Panc1 (cell line): ENCODE results near the gene PPCS. TPM values are rescaled to one million over a fixed set of nuclear protein-coding genes. Genes with fewer than 3 reads are reported as not detected.

Experiments
- ATAC-seq: fragments of 200-7000 bp; cut with Tn5 transposase; 2 replicates; pipeline ENCODE4 v1.9.1; 2020; ENCODE audit warnings: mild to moderate bottlenecking, moderate library complexity
- BruUV-seq: library from RNA; stranded (reverse); fragments of 400-500 nt; replicated peaks from 2 replicates; lab custom pipeline; 2021; lab: Mats Ljungman, UMichigan
- CTCF ChIA-PET: fragments of 300-600 bp; sonication (Branson Sonifier 250); formaldehyde crosslinking; loops from one replicate; lab custom pipeline; 2022; ENCODE audit warnings: antibody characterized with exemption; lab: Charles Lee
- POLR2A ChIA-PET: fragments of 300-600 bp; sonication (Branson Sonifier 250); formaldehyde crosslinking; loops from one replicate; lab custom pipeline; 2022; ENCODE audit warnings: antibody characterized with exemption; lab: Charles Lee
- DNase-seq: peaks from one replicate; pipeline ENCODE4 v3.0.0-alpha.2; 2010; ENCODE audit warnings: low read depth, low spot score
- H3K27ac ChIP-seq: 2 replicates; pipeline ENCODE4 v1.5.1; 2011; ENCODE audit warnings: mild to moderate bottlenecking, low read length, inconsistent platforms
- H3K27me3 ChIP-seq: fragments of 200-500 bp; sonication (Bioruptor generic); 2 replicates; pipeline ENCODE4 v1.6.0; 2014; ENCODE audit warnings: low read length, inconsistent platforms; ENCODE audit not compliant: control insufficient read depth, insufficient read depth
- H3K36me3 ChIP-seq: fragments of 200-500 bp; sonication (Bioruptor generic); 2 replicates; pipeline ENCODE4 v1.5.1; 2014; ENCODE audit warnings: inconsistent platforms, mild to moderate bottlenecking, low read length, moderate library complexity; ENCODE audit not compliant: control insufficient read depth, insufficient read depth
- H3K4me1 ChIP-seq: 2 replicates; pipeline ENCODE4 v1.5.1; 2011; ENCODE audit warnings: inconsistent platforms, mild to moderate bottlenecking, low read length, moderate library complexity; ENCODE audit not compliant: control insufficient read depth, insufficient read depth
- H3K4me3 ChIP-seq, 2 experiments: 2 replicates each; pipeline ENCODE4 v1.5.1; 2011 to 2012; ENCODE audit warnings: low read depth in 2 of 2, low read length in 2 of 2, mild to moderate bottlenecking in 2 of 2, inconsistent platforms in 1 of 2, moderate library complexity in 1 of 2
- H3K9me3 ChIP-seq: fragments of 200-500 bp; sonication (Bioruptor generic); 2 replicates; pipeline ENCODE4 v1.5.1; 2014; ENCODE audit warnings: low read depth, mild to moderate bottlenecking, inconsistent platforms, low read length, moderate library complexity; ENCODE audit not compliant: control insufficient read depth, insufficient read depth
- POLR2AphosphoS5 ChIP-seq: IDR thresholded peaks from 2 replicates; pipeline ENCODE4 v1.6.1; 2012; ENCODE audit warnings: mild to moderate bottlenecking, low read depth, low read length, moderate library complexity
- SIN3A ChIP-seq: IDR thresholded peaks from 2 replicates; pipeline ENCODE4 v1.6.1; 2012; ENCODE audit warnings: low read depth, mild to moderate bottlenecking, low read length, moderate library complexity, borderline replicate concordance; ENCODE audit not compliant: insufficient read depth
- TCF7L2 ChIP-seq: IDR thresholded peaks from 2 replicates; pipeline ENCODE4 v1.6.1; 2011; ENCODE audit warnings: mild to moderate bottlenecking, low read depth, low read length, inconsistent platforms
- in situ Hi-C: cut with HindIII; loops from 2 replicates; pipeline ENCODE4 v1.10.0; 2016; ENCODE audit warnings: low sequenced_read_pairs, low pct_unique_long_range_greater_than_20kb
- intact Hi-C: fragments of 100-400 bp; cut with micrococcal nuclease; formaldehyde crosslinking; loops from one replicate; pipeline ENCODE4 v1.10.0; 2022; ENCODE audit not compliant: unreplicated experiment
- total RNA-seq: library from RNA; stranded (reverse); gene quantifications from one replicate; pipeline ENCODE4 v1.2.1, GENCODE V29; 2021; ENCODE audit not compliant: unreplicated experiment
- TF ChIP-seq, protein P1 (sequence below), 2 experiments: IDR thresholded peaks; 2 replicates each; pipeline ENCODE4 v1.6.1; 2011 to 2012; ENCODE audit warnings: low read depth in 2 of 2, control low read depth in 1 of 2, low read length in 1 of 2, mild to moderate bottlenecking in 1 of 2, moderate library complexity in 1 of 2; ENCODE audit not compliant: insufficient read depth in 1 of 2
- TF ChIP-seq, protein P2 (sequence below): fragments of 450-650 bp; IDR thresholded peaks from 2 replicates; pipeline ENCODE4 v1.5.1; 2017; ENCODE audit warnings: mild to moderate bottlenecking

Gene PPCS
- total RNA-seq, 1 experiment from 2014 or later, result 72.7 TPM

DNA sequence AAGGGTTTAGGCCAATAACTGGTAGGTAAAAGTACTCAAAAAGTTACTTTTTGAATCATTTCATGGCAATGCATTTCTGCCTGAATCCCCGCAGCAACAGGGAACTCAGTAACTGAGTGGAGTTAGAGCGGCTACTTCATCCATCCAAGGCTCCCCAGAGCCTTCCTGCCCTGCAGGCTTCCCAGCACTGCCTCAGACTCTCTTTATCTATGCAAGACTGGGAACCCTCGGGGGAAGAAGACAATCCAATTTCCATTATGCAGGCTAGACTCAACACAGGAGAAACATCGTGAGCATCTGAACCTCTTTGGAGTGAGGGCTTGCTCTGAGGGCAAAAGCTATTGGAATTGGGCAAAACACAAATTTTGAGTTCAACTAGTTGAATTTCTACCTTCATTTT is 23.6 kb upstream of the PPCS start:
- H3K9me3 ChIP-seq, result no peaks in the 10 kb centered on the region
- no peak overlapping the region for H3K27ac ChIP-seq
- no peaks in the 10 kb centered on the region for H3K4me1 ChIP-seq
- ChIA-PET POLR2A (no interaction called here), CTCF (no interaction called here)
- H3K36me3 ChIP-seq, result no peaks in the 10 kb centered on the region
- ATAC-seq (no peak), DNase-seq (no peak)
- intact Hi-C loops (no loop called here), in situ Hi-C loops (no loop called here)
- TF ChIP-seq SIN3A (no peak), POLR2AphosphoS5 (no peak), TCF7L2 (no peak)
- TF ChIP-seq, protein P1, sequence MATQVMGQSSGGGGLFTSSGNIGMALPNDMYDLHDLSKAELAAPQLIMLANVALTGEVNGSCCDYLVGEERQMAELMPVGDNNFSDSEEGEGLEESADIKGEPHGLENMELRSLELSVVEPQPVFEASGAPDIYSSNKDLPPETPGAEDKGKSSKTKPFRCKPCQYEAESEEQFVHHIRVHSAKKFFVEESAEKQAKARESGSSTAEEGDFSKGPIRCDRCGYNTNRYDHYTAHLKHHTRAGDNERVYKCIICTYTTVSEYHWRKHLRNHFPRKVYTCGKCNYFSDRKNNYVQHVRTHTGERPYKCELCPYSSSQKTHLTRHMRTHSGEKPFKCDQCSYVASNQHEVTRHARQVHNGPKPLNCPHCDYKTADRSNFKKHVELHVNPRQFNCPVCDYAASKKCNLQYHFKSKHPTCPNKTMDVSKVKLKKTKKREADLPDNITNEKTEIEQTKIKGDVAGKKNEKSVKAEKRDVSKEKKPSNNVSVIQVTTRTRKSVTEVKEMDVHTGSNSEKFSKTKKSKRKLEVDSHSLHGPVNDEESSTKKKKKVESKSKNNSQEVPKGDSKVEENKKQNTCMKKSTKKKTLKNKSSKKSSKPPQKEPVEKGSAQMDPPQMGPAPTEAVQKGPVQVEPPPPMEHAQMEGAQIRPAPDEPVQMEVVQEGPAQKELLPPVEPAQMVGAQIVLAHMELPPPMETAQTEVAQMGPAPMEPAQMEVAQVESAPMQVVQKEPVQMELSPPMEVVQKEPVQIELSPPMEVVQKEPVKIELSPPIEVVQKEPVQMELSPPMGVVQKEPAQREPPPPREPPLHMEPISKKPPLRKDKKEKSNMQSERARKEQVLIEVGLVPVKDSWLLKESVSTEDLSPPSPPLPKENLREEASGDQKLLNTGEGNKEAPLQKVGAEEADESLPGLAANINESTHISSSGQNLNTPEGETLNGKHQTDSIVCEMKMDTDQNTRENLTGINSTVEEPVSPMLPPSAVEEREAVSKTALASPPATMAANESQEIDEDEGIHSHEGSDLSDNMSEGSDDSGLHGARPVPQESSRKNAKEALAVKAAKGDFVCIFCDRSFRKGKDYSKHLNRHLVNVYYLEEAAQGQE (IDR thresholded peaks at IDR 0.05; ENCODE audit: insufficient read depth in 1 of 2, low read depth in 2 of 2, low read length in 1 of 2), result no peak
- TF ChIP-seq, protein P2, sequence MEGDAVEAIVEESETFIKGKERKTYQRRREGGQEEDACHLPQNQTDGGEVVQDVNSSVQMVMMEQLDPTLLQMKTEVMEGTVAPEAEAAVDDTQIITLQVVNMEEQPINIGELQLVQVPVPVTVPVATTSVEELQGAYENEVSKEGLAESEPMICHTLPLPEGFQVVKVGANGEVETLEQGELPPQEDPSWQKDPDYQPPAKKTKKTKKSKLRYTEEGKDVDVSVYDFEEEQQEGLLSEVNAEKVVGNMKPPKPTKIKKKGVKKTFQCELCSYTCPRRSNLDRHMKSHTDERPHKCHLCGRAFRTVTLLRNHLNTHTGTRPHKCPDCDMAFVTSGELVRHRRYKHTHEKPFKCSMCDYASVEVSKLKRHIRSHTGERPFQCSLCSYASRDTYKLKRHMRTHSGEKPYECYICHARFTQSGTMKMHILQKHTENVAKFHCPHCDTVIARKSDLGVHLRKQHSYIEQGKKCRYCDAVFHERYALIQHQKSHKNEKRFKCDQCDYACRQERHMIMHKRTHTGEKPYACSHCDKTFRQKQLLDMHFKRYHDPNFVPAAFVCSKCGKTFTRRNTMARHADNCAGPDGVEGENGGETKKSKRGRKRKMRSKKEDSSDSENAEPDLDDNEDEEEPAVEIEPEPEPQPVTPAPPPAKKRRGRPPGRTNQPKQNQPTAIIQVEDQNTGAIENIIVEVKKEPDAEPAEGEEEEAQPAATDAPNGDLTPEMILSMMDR, result no peak
- no peaks in the 10 kb centered on the region for H3K27me3 ChIP-seq
- H3K4me3 ChIP-seq, result no peak overlapping the region
- BruUV-seq, result no TSS peak

DNA sequence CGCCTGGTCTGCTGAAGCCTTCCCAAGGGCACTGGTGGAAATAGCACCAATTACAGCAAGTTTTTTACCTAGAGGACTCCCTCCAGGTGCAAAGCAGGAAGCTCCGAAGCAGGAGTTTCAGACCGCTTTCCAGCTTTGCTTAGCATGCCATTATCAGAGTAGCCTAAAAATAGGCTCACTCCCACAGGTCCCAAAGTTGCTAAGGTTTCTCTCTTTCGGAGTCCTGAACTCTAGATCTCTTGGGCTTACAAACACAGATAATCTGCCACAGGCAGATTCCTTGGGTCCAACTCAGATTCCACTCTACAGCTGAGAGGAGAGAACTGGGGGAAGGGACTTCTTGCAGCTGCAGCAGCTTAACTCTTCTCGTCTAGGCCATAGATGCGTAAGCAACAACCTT is 23.0 kb upstream of the PPCS start:
- ChIA-PET CTCF (no interaction called here), POLR2A (interaction anchor here (0.5 kb wide), 1 partner anchor 40 kb away, joined by 3 read pairs; no protein-coding TSS in a partner anchor)
- DNase-seq (no peak), ATAC-seq (no peak)
- H3K27ac ChIP-seq, result no peak overlapping the region
- no peaks in the 10 kb centered on the region for H3K36me3 ChIP-seq
- no peaks in the 10 kb centered on the region for H3K27me3 ChIP-seq
- intact Hi-C loops, result no loop called here
- no peaks in the 10 kb centered on the region for H3K9me3 ChIP-seq
- in situ Hi-C loops, result no loop called here
- no TSS peak for BruUV-seq
- H3K4me3 ChIP-seq, result no peak overlapping the region
- H3K4me1 ChIP-seq, result no peaks in the 10 kb centered on the region
- TF ChIP-seq, protein P1 (IDR thresholded peaks at IDR 0.05; ENCODE audit: insufficient read depth in 1 of 2, low read depth in 2 of 2, low read length in 1 of 2), result no peak
- TF ChIP-seq SIN3A (no peak), POLR2AphosphoS5 (no peak), TCF7L2 (no peak)
- TF ChIP-seq, protein P2, result no peak
